Ovary (tissue), 3 donors: ENCODE measurements around the gene THRB.

Source experiments
- CTCF ChIP-seq, 3 donors: fragments of 450-650 bp in 2 of 3; fragments of 200-600 bp in 1 of 3; IDR thresholded peaks; one replicate each; pipeline versions ENCODE4 v1.5.1 to v1.8.0; 2016 to 2022; ENCODE audit warnings: antibody characterized with exemption in 3 of 3, mild to moderate bottlenecking in 1 of 3
- EP300 ChIP-seq: sonication (generic); formaldehyde crosslinking; IDR thresholded peaks from one replicate; pipeline ENCODE4 v1.6.1; 2017; ENCODE audit warnings: antibody characterized with exemption
- POLR2A ChIP-seq: fragments of 450-650 bp; IDR thresholded peaks from one replicate; pipeline ENCODE4 v1.6.1; 2017; ENCODE audit warnings: antibody characterized with exemption, mild to moderate bottlenecking, moderate library complexity
- donor health status: DM: no; HTN: no; CAD: no.

- no peak for TF ChIP-seq CTCF (IDR thresholded peaks at IDR 0.05)
- TF ChIP-seq POLR2A: no peak
- no peak for TF ChIP-seq EP300
Observed at GRCh38 chr3:24086206-24086605, 408.4 kb downstream of the THRB start.
